ENCODE measurements around the gene BUB3.

- TF ChIP-seq POLR2AphosphoS5 (IDR thresholded peaks at IDR 0.05) (peak; percentile 93 to 95), POLR2A (IDR thresholded peaks at IDR 0.05; ENCODE audit: low read depth) (peak; percentile 12), CTCF (IDR thresholded peaks at IDR 0.05) (peak in 2 of 3 experiments; percentile 24 to 34), EP300 (IDR thresholded peaks at IDR 0.05) (no peak)
Observed at GRCh38 chr10:123154092-123154710, at the start of gene BUB3.
